COLO668 (cell line): ENCODE results near the gene SPARCL1.
A peak's percentile ranks its signal among the peaks of the same experiment; 100 is the strongest.
"Not testable (repeated sequence)": the region's sequence is repeated elsewhere in the genome, so short reads cannot be mapped to it uniquely, and the experiment has no call there.

ENCODE experiments used
- DNase-seq: peaks from one replicate; lab custom pipeline; 2025; ENCODE audit not compliant: unreplicated experiment; lab: John Stamatoyannopoulos, UW

SPARCL1 gene

GRCh38 chr4:87529187-87529586 lies at the start of gene SPARCL1:
Gene SPARCL1, minus strand, starts transcription at chr4:87529376. Its CDS starts 29,802 bp downstream, at chr4:87499574.
- no peak for DNase-seq

- DNase-seq: no peak
These were observed 46.8 kb upstream of the SPARCL1 start for GRCh38 chr4:87575983-87576382.

- no peak for DNase-seq
These were observed 46.2 kb upstream of the SPARCL1 start for GRCh38 chr4:87575408-87575807.

- no peak for DNase-seq
These were observed 45.8 kb upstream of the SPARCL1 start for GRCh38 chr4:87574996-87575395.

GRCh38 chr4:87574376-87574775 lies 45.2 kb upstream of the SPARCL1 start:
- not testable (repeated sequence) for DNase-seq

- no peak for DNase-seq
These were observed 41.2 kb upstream of the SPARCL1 start for GRCh38 chr4:87570290-87570805.

GRCh38 chr4:87567191-87567590 lies 38.0 kb upstream of the SPARCL1 start:
- DNase-seq: no peak

GRCh38 chr4:87566276-87566675 lies 37.1 kb upstream of the SPARCL1 start:
- no peak for DNase-seq

- DNase-seq: no peak
These were observed 36.6 kb upstream of the SPARCL1 start for GRCh38 chr4:87565746-87566145.

GRCh38 chr4:87560802-87561201 lies 31.6 kb upstream of the SPARCL1 start:
- DNase-seq: no peak

GRCh38 chr4:87559090-87559837 lies 30.1 kb upstream of the SPARCL1 start:
- DNase-seq: peak; percentile 64

GRCh38 chr4:87557348-87557747 lies 28.2 kb upstream of the SPARCL1 start:
- DNase-seq: peak; percentile 14

GRCh38 chr4:87555773-87556619 lies 26.8 kb upstream of the SPARCL1 start:
- DNase-seq: no peak

GRCh38 chr4:87553182-87553581 lies 24.0 kb upstream of the SPARCL1 start:
- DNase-seq: no peak

GRCh38 chr4:87551361-87551760 lies 22.2 kb upstream of the SPARCL1 start:
- no peak for DNase-seq

GRCh38 chr4:87547016-87547708 lies 18.0 kb upstream of the SPARCL1 start:
- no peak for DNase-seq

- no peak for DNase-seq
These were observed 15.9 kb upstream of the SPARCL1 start for GRCh38 chr4:87545052-87545451.

GRCh38 chr4:87543835-87544461 lies 14.8 kb upstream of the SPARCL1 start:
- DNase-seq: peak; percentile 7

GRCh38 chr4:87542734-87543312 lies 13.6 kb upstream of the SPARCL1 start:
- DNase-seq: no peak

GRCh38 chr4:87541956-87542709 lies 13.0 kb upstream of the SPARCL1 start:
- DNase-seq: no peak
